Caco-2 (cell line): Measurements from ENCODE around the gene RPLP2. TPM values are rescaled to one million over a fixed set of nuclear protein-coding genes. Genes with fewer than 3 reads are reported as not detected.

ENCODE experiments used
- BruUV-seq: library from RNA; stranded (reverse); fragments of 400-500 nt; replicated peaks from 2 replicates; lab custom pipeline; 2021; lab: Mats Ljungman, UMichigan
- CTCF ChIA-PET: fragments of 300-600 bp; sonication (Branson Sonifier 250); formaldehyde crosslinking; loops from one replicate; lab custom pipeline; 2022; ENCODE audit warnings: antibody characterized with exemption; lab: Charles Lee
- POLR2A ChIA-PET: fragments of 300-600 bp; sonication (Branson Sonifier 250); formaldehyde crosslinking; loops from one replicate; lab custom pipeline; 2022; ENCODE audit warnings: antibody characterized with exemption; lab: Charles Lee
- DNase-seq, 2 experiments: peaks; one replicate each; pipeline versions ENCODE4 v3.0.0 to v3.0.0-alpha.2; 2020 to 2022
- H3K27me3 ChIP-seq: replicated peaks from 2 replicates; pipeline ENCODE4 v1.6.0; 2011; ENCODE audit warnings: low read length; ENCODE audit not compliant: control insufficient read depth, insufficient read depth
- H3K36me3 ChIP-seq: 2 replicates; pipeline ENCODE4 v1.5.1; 2011; ENCODE audit warnings: low read length; ENCODE audit not compliant: control insufficient read depth, insufficient read depth
- H3K4me1 ChIP-seq: fragments of 250-450 bp; sonication (Bioruptor Pico); 2 replicates; pipeline ENCODE4 v1.5.1; 2020; ENCODE audit warnings: mild to moderate bottlenecking
- H3K4me3 ChIP-seq: 2 replicates; pipeline ENCODE4 v1.5.1; 2011; ENCODE audit warnings: low read depth, mild to moderate bottlenecking, control low read depth, low read length
- H3K9me3 ChIP-seq: fragments of 250-450 bp; sonication (Bioruptor Pico); 2 replicates; pipeline ENCODE4 v1.5.1; 2020; ENCODE audit warnings: mild to moderate bottlenecking, moderate library complexity
- H3K27ac Mint-ChIP-seq: one replicate; pipeline ENCODE4 v1.8.0; 2022; ENCODE audit warnings: mixed read lengths; ENCODE audit not compliant: unreplicated experiment
- H3K27me3 Mint-ChIP-seq: one replicate; pipeline ENCODE4 v1.8.0; 2022; ENCODE audit warnings: mixed read lengths; ENCODE audit not compliant: insufficient read depth, unreplicated experiment
- H3K36me3 Mint-ChIP-seq: one replicate; pipeline ENCODE4 v1.8.0; 2022; ENCODE audit warnings: mild to moderate bottlenecking, mixed read lengths; ENCODE audit not compliant: insufficient read depth, unreplicated experiment
- H3K4me1 Mint-ChIP-seq: one replicate; pipeline ENCODE4 v1.8.0; 2022; ENCODE audit warnings: low read depth, mixed read lengths; ENCODE audit not compliant: unreplicated experiment
- H3K4me3 Mint-ChIP-seq: one replicate; pipeline ENCODE4 v1.8.0; 2022; ENCODE audit warnings: mild to moderate bottlenecking, moderate library complexity, mixed read lengths; ENCODE audit not compliant: unreplicated experiment
- H3K9me3 Mint-ChIP-seq: one replicate; pipeline ENCODE4 v1.8.0; 2022; ENCODE audit warnings: mixed read lengths; ENCODE audit not compliant: unreplicated experiment
- intact Hi-C: fragments of 100-400 bp; cut with micrococcal nuclease; formaldehyde crosslinking; loops from one replicate; pipeline ENCODE4 v1.10.0; 2022; ENCODE audit not compliant: unreplicated experiment
- total RNA-seq: library from RNA; stranded (reverse); gene quantifications from 2 replicates; pipeline ENCODE4 v1.2.3, GENCODE V29; 2022
- TF ChIP-seq, protein P1 (sequence below), 2 experiments: fragments of 200-600 bp in 1 of 2; IDR thresholded peaks; 1 replicate in 1 of 2; 2 replicates in 1 of 2; pipeline versions ENCODE4 v1.5.1 to v1.8.0; 2011 to 2022; ENCODE audit warnings: antibody characterized with exemption in 1 of 2, control low read depth in 1 of 2, inconsistent platforms in 1 of 2, low read depth in 1 of 2, low read length in 1 of 2, mild to moderate bottlenecking in 1 of 2, moderate library complexity in 1 of 2; ENCODE audit not compliant: insufficient read depth in 1 of 2, severe bottlenecking in 1 of 2, unreplicated experiment in 1 of 2

RPLP2 gene
- total RNA-seq, 1 experiment from 2014 or later = 2,622 TPM

DNA sequence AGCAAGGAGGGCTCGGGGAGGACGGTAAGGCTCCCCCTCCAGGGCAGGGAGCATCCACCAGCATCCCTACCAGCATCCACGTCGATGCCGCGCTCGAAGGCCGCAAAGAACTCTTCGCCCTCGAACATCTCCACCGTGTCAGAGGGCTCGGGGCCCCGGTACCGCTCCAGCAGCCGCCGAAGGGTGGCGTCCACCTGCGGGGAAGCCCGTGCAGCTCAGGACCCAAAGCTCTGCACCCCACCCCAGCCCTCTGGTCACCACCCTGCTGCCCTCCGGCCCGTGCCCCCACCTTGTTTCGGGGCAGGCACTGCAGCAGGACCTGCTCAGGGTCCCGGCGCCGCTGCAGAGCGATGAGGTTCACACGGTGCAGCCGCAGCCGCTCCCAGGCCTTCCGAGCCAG lies 9.3 kb upstream of the RPLP2 start:
- Mint-ChIP-seq H3K27ac (no peak overlapping the region), H3K9me3 (no peaks in the 10 kb centered on the region), H3K27me3 (no peaks in the 10 kb centered on the region), H3K4me3 (no peak overlapping the region), H3K36me3 (peaks cover 32% of the 10 kb centered on the region), H3K4me1 (no peaks in the 10 kb centered on the region)
- BruUV-seq = no TSS peak
- H3K36me3 ChIP-seq = no peaks in the 10 kb centered on the region
- ChIA-PET CTCF (no interaction called here), POLR2A (no interaction called here)
- peaks cover 20% of the 10 kb centered on the region for H3K4me1 ChIP-seq
- H3K4me3 ChIP-seq = no peak overlapping the region
- intact Hi-C loops = no loop called here
- TF ChIP-seq, protein P1, sequence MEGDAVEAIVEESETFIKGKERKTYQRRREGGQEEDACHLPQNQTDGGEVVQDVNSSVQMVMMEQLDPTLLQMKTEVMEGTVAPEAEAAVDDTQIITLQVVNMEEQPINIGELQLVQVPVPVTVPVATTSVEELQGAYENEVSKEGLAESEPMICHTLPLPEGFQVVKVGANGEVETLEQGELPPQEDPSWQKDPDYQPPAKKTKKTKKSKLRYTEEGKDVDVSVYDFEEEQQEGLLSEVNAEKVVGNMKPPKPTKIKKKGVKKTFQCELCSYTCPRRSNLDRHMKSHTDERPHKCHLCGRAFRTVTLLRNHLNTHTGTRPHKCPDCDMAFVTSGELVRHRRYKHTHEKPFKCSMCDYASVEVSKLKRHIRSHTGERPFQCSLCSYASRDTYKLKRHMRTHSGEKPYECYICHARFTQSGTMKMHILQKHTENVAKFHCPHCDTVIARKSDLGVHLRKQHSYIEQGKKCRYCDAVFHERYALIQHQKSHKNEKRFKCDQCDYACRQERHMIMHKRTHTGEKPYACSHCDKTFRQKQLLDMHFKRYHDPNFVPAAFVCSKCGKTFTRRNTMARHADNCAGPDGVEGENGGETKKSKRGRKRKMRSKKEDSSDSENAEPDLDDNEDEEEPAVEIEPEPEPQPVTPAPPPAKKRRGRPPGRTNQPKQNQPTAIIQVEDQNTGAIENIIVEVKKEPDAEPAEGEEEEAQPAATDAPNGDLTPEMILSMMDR (IDR thresholded peaks at IDR 0.05; ENCODE audit: insufficient read depth in 1 of 2, low read depth in 1 of 2, low read length in 1 of 2, severe bottlenecking in 1 of 2, unreplicated experiment in 1 of 2) = no peak
- H3K27me3 ChIP-seq = no peaks in the 10 kb centered on the region
- H3K9me3 ChIP-seq = no peaks in the 10 kb centered on the region
- no peak for DNase-seq

DNA sequence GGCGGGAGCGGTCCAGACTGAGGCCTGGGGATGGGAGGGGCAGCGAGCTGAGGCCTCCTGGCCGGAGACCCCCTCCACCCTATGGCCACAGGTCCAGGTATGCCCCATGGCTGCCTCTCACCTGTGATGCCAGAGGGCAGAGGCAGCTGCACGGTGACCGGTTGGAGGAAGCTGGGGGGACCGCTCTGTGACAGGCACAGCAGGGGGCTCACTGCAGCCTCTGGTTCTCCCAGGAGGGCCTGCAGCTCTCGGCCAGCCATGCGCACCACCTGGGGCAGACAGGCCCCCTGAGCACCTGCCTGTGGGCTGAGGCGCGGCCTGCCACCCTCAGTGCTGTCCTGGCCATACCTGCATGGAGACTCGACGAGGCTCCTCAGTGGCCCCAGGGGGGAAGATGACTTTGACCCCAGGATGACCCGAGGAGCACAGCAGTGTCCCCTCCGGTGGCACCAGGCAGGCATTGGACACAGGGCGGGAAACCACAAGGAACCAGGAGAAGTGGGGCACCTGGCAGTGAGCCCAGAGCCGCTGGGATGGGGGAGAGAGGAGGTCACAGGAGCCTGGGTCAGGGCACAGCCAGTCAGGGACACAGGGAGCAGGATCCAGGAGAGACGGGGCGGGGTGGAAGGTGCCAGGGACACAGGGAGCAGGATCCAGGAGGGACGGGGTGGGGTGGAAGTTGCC lies 8.5 kb upstream of the RPLP2 start:
- no peak overlapping the region for H3K27ac Mint-ChIP-seq

DNA sequence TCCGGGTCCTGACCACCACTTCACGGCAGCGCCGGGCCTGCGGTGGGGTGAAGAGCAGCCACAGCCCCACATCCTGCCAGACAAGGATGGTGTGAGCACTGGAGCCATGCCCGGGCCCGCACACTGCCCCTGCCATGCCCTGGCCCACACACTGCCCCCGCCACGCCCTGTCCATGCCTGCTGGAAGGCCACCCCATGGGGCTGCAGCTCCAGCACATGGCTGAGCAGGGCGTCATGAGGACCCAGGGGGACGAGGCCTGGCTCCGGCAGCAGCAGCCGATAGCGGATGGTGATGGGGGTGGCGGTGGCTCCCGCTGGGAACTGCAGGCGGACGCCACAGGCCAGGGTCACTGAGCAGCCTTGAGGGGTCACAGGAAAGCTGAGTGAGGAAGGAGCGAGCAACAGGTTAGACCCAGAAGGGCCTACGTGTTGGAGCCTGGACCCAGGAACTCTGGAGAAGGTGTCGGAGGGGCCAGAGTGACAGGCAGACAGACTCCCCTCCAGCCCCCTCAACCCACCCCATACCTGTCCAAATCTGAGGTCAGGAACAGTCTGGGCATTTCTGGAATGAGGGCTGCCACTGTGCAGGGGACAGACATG lies 7.6 kb upstream of the RPLP2 start:
- intact Hi-C loops = no loop called here
- H3K4me1 ChIP-seq = peaks cover 14% of the 10 kb centered on the region; the same call in 1 of the 2 replicates
- no peaks in the 10 kb centered on the region for H3K27me3 Mint-ChIP-seq
- CTCF ChIA-PET = no interaction called here
- no peaks in the 10 kb centered on the region for H3K9me3 ChIP-seq
- TF ChIP-seq, protein P1 (IDR thresholded peaks at IDR 0.05; ENCODE audit: insufficient read depth in 1 of 2, low read depth in 1 of 2, low read length in 1 of 2, severe bottlenecking in 1 of 2, unreplicated experiment in 1 of 2) = no peak
- no peaks in the 10 kb centered on the region for H3K4me1 Mint-ChIP-seq
- H3K4me3 ChIP-seq = no peak overlapping the region
- no TSS peak for BruUV-seq
- POLR2A ChIA-PET = no interaction called here
- no peak overlapping the region for H3K27ac Mint-ChIP-seq
- peaks cover 31% of the 10 kb centered on the region for H3K36me3 Mint-ChIP-seq
- no peak overlapping the region for H3K4me3 Mint-ChIP-seq
- H3K36me3 ChIP-seq = no peaks in the 10 kb centered on the region
- H3K9me3 Mint-ChIP-seq = no peaks in the 10 kb centered on the region
- H3K27me3 ChIP-seq = no peaks in the 10 kb centered on the region
- DNase-seq = no peak

More for the DNA sequence above, 8.5 kb upstream of the RPLP2 start:
- H3K4me1 Mint-ChIP-seq = no peaks in the 10 kb centered on the region
- TF ChIP-seq, protein P1 (IDR thresholded peaks at IDR 0.05; ENCODE audit: insufficient read depth in 1 of 2, low read depth in 1 of 2, low read length in 1 of 2, severe bottlenecking in 1 of 2, unreplicated experiment in 1 of 2) = no peak
- H3K36me3 Mint-ChIP-seq = peaks cover 35% of the 10 kb centered on the region
- H3K9me3 Mint-ChIP-seq = no peaks in the 10 kb centered on the region
- no peaks in the 10 kb centered on the region for H3K36me3 ChIP-seq
- intact Hi-C loops = no loop called here
- no peak for DNase-seq
- H3K4me3 ChIP-seq = no peak overlapping the region
- POLR2A ChIA-PET = no interaction called here
- no peaks in the 10 kb centered on the region for H3K9me3 ChIP-seq
- H3K27me3 ChIP-seq = no peaks in the 10 kb centered on the region
- no peak overlapping the region for H3K4me3 Mint-ChIP-seq
- BruUV-seq = no TSS peak
- H3K4me1 ChIP-seq = peaks cover 23% of the 10 kb centered on the region
- CTCF ChIA-PET = no interaction called here
- no peaks in the 10 kb centered on the region for H3K27me3 Mint-ChIP-seq
